Measurements from ENCODE around the gene ODF4.

GRCh38 chr17:8382880-8383142 is 43.2 kb downstream of the ODF4 start:
- TF ChIP-seq CTCF (conservative IDR thresholded peaks at IDR 0.05; ENCODE audit: low read depth, low read length): no peak
- no peak for TF ChIP-seq EZH2 (IDR thresholded peaks at IDR 0.05; ENCODE audit: low read length, unreplicated experiment)
- no peak for TF ChIP-seq EZH2phosphoT487 (IDR thresholded peaks at IDR 0.05; ENCODE audit: borderline replicate concordance, low read length)
